GM12878 (cell line): ENCODE measurements around the gene ADGRF1.

ENCODE experiments used
- ATF3 ChIP-seq: IDR thresholded peaks from 2 replicates; pipeline ENCODE4 v1.6.1; 2011; ENCODE audit warnings: low read depth, mild to moderate bottlenecking, low read length, moderate library complexity, borderline replicate concordance; ENCODE audit errors: extremely low read depth
- CTCF ChIP-seq, 3 experiments: IDR thresholded peaks in 2 of 3; conservative IDR thresholded peaks in 1 of 3; 2 replicates each; pipeline ENCODE4 v1.5.1; 2011; ENCODE audit warnings: low read depth in 3 of 3, low read length in 3 of 3, mild to moderate bottlenecking in 3 of 3, control low read depth in 2 of 3, moderate library complexity in 2 of 3, inconsistent platforms in 1 of 3, mixed read lengths in 1 of 3; ENCODE audit not compliant: control insufficient read depth in 2 of 3, insufficient read depth in 1 of 3; ENCODE audit errors: extremely low read depth in 1 of 3
- JUND ChIP-seq: IDR thresholded peaks from 2 replicates; pipeline ENCODE4 v1.6.1; 2012; ENCODE audit warnings: low read depth, mild to moderate bottlenecking, low read length, improper control_type of control experiment, moderate library complexity
- MEF2A ChIP-seq: IDR thresholded peaks from 2 replicates; pipeline ENCODE4 v1.6.1; 2011; ENCODE audit warnings: low read depth, mild to moderate bottlenecking, low read length, moderate library complexity; ENCODE audit not compliant: insufficient read depth
- NR2C2 ChIP-seq: IDR thresholded peaks from 2 replicates; pipeline ENCODE4 v1.6.1; 2011; ENCODE audit warnings: borderline replicate concordance, low read depth; ENCODE audit not compliant: control insufficient read depth, insufficient read length
- POLR2A ChIP-seq: IDR thresholded peaks from 2 replicates; pipeline ENCODE4 v1.6.1; 2011; ENCODE audit warnings: low read depth, mild to moderate bottlenecking, low read length
- RAD21 ChIP-seq: IDR thresholded peaks from 2 replicates; pipeline ENCODE4 v1.6.1; 2011; ENCODE audit warnings: mild to moderate bottlenecking, low read depth, low read length, moderate library complexity; ENCODE audit not compliant: insufficient read depth
- SMAD1 ChIP-seq: fragments of 450-650 bp; IDR thresholded peaks from 2 replicates; pipeline ENCODE4 v1.6.1; 2018; ENCODE audit warnings: mild to moderate bottlenecking, low read depth; ENCODE audit not compliant: partially characterized antibody
- STAT3 ChIP-seq: IDR thresholded peaks from 2 replicates; pipeline ENCODE4 v1.6.1; 2011; ENCODE audit warnings: low read depth, low read length, improper control_type of control experiment
- TARDBP ChIP-seq: IDR thresholded peaks from 2 replicates; pipeline ENCODE4 v1.6.1; 2016; ENCODE audit warnings: borderline replicate concordance
- USF1 ChIP-seq: IDR thresholded peaks from 2 replicates; pipeline ENCODE4 v1.6.1; 2011; ENCODE audit warnings: borderline replicate concordance, low read depth, mild to moderate bottlenecking, moderate library complexity, mixed read lengths, low read length; ENCODE audit not compliant: insufficient read depth; ENCODE audit errors: extremely low read length
- USF2 ChIP-seq: IDR thresholded peaks from 2 replicates; pipeline ENCODE4 v1.6.1; 2011; ENCODE audit warnings: low read depth, low read length, improper control_type of control experiment, borderline replicate concordance
- ZNF592 ChIP-seq: fragments of 450-650 bp; IDR thresholded peaks from 2 replicates; pipeline ENCODE4 v1.6.1; 2017; ENCODE audit warnings: mild to moderate bottlenecking, moderate library complexity

GRCh38 chr6:47057830-47058540, 15.9 kb upstream of the ADGRF1 start:
- TF ChIP-seq NR2C2 (no peak), CTCF (IDR thresholded peaks at IDR 0.05 in 2 of 3, conservative IDR thresholded peaks at IDR 0.05 in 1 of 3; ENCODE audit: control insufficient read depth in 2 of 3, extremely low read depth in 1 of 3, insufficient read depth in 1 of 3, low read depth in 3 of 3, low read length in 3 of 3) (no peak), ATF3 (no peak), USF1 (no peak), USF2 (no peak), POLR2A (no peak), JUND (no peak), ZNF592 (no peak), SMAD1 (no peak), MEF2A (no peak), TARDBP (no peak), RAD21 (no peak), STAT3 (no peak)
